HepG2 (cell line): ENCODE measurements around the gene FAM118A. TPM values are rescaled to one million over a fixed set of nuclear protein-coding genes. Genes with fewer than 3 reads are reported as not detected.

ENCODE experiments used
- ADNP ChIP-seq: sonication (generic); formaldehyde crosslinking; IDR thresholded peaks from 2 replicates; pipeline ENCODE4 v1.4.0; 2020; ENCODE audit warnings: missing genetic modification reagents
- CSRNP1 ChIP-seq: sonication (generic); formaldehyde crosslinking; IDR thresholded peaks from 2 replicates; pipeline ENCODE4 v1.8.1; 2023; ENCODE audit warnings: mild to moderate bottlenecking, missing genetic modification reagents
- DNMT1 ChIP-seq: sonication (generic); formaldehyde crosslinking; IDR thresholded peaks from 2 replicates; pipeline ENCODE4 v1.5.1; 2020; ENCODE audit warnings: mild to moderate bottlenecking, missing genetic modification reagents
- EHMT2 ChIP-seq: fragments of 200-600 bp; sonication (generic); IDR thresholded peaks from 2 replicates; pipeline ENCODE4 v1.7.0; 2017; ENCODE audit warnings: antibody characterized with exemption, low read depth, low read length, borderline replicate concordance
- ETS1 ChIP-seq: sonication (generic); formaldehyde crosslinking; IDR thresholded peaks from 2 replicates; pipeline ENCODE4 v1.4.0; 2020; ENCODE audit warnings: missing genetic modification reagents
- HDAC1 ChIP-seq: sonication (generic); formaldehyde crosslinking; IDR thresholded peaks from 2 replicates; pipeline ENCODE4 v1.5.1; 2020; ENCODE audit warnings: mild to moderate bottlenecking, missing genetic modification reagents
- HNF1B ChIP-seq: sonication (generic); formaldehyde crosslinking; IDR thresholded peaks from 2 replicates; pipeline ENCODE4 v1.5.1; 2020; ENCODE audit warnings: mild to moderate bottlenecking, moderate library complexity, missing genetic modification reagents
- HNRNPLL ChIP-seq: fragments of 200-400 bp; formaldehyde crosslinking; IDR thresholded peaks from 2 replicates; pipeline ENCODE4 v1.6.1; 2017; ENCODE audit warnings: mild to moderate bottlenecking, low read depth, low read length; ENCODE audit not compliant: poor library complexity, severe bottlenecking
- HOXA5 ChIP-seq: sonication (generic); formaldehyde crosslinking; IDR thresholded peaks from 2 replicates; pipeline ENCODE4 v1.4.0; 2020; ENCODE audit warnings: missing genetic modification reagents
- NCOA2 ChIP-seq: sonication (generic); formaldehyde crosslinking; IDR thresholded peaks from 2 replicates; pipeline ENCODE4 v1.8.0; 2022; ENCODE audit warnings: inconsistent platforms
- PRMT3 ChIP-seq: sonication (generic); formaldehyde crosslinking; IDR thresholded peaks from 2 replicates; pipeline ENCODE4 v1.8.1; 2022; ENCODE audit warnings: low read depth, mild to moderate bottlenecking, moderate library complexity, missing genetic modification reagents, borderline replicate concordance
- RXRA ChIP-seq: sonication (generic); formaldehyde crosslinking; IDR thresholded peaks from 2 replicates; pipeline ENCODE4 v1.5.1; 2020; ENCODE audit warnings: missing genetic modification reagents
- RXRB ChIP-seq: IDR thresholded peaks from 2 replicates; pipeline ENCODE4 v1.6.1; 2016; ENCODE audit warnings: borderline replicate concordance, missing genetic modification reagents, missing compliant biosample characterization
- STAT6 ChIP-seq: sonication (generic); formaldehyde crosslinking; IDR thresholded peaks from 2 replicates; pipeline ENCODE4 v1.4.0; 2020; ENCODE audit warnings: missing genetic modification reagents, mild to moderate bottlenecking, borderline replicate concordance
- ZNF205 ChIP-seq: IDR thresholded peaks from 2 replicates; pipeline ENCODE4 v1.6.1; 2018; ENCODE audit warnings: missing biosample characterization, missing genetic modification reagents
- ZNF235 ChIP-seq: sonication (generic); formaldehyde crosslinking; IDR thresholded peaks from 2 replicates; pipeline ENCODE4 v1.8.1; 2023; ENCODE audit warnings: mild to moderate bottlenecking, missing genetic modification reagents, borderline replicate concordance
- ZNF446 ChIP-seq: sonication (generic); formaldehyde crosslinking; IDR thresholded peaks from 2 replicates; pipeline ENCODE4 v1.5.0; 2020; ENCODE audit warnings: mild to moderate bottlenecking, missing genetic modification reagents
- ZNF468 ChIP-seq: sonication (generic); formaldehyde crosslinking; IDR thresholded peaks from 2 replicates; pipeline ENCODE4 v1.8.0; 2022; ENCODE audit warnings: mild to moderate bottlenecking, moderate library complexity, missing genetic modification reagents
- ZNF567 ChIP-seq: sonication (generic); formaldehyde crosslinking; IDR thresholded peaks from 2 replicates; pipeline ENCODE4 v1.8.1; 2023; ENCODE audit warnings: mild to moderate bottlenecking, missing genetic modification reagents, borderline replicate concordance
- ZNF737 ChIP-seq: sonication (generic); formaldehyde crosslinking; IDR thresholded peaks from 2 replicates; pipeline ENCODE4 v1.5.0; 2020; ENCODE audit warnings: missing genetic modification reagents, mild to moderate bottlenecking, borderline replicate concordance
- ZSCAN25 ChIP-seq: sonication (generic); formaldehyde crosslinking; IDR thresholded peaks from 2 replicates; pipeline ENCODE4 v1.8.0; 2022; ENCODE audit warnings: mild to moderate bottlenecking, missing genetic modification reagents
- polyA plus RNA-seq, 8 experiments: library from polyadenylated mRNA; depleted of rRNA in 3 of 8; stranded (reverse) in 7 of 8; unstranded in 1 of 8; fragments of >200 nt; fragmentation: Illumina TruSeq in 4 of 8; extraction: Trizol in 4 of 8; gene quantifications; 2 replicates each; pipeline versions ENCODE4 v1.2.1 to v1.2.3, GENCODE V29; 2011 to 2016; ENCODE audit warnings: low read depth in 4 of 8, missing spikeins in 1 of 8, mixed read lengths in 1 of 8; ENCODE audit not compliant: insufficient read depth in 1 of 8
- total RNA-seq, 5 experiments: library from RNA; depleted of rRNA; stranded (reverse); fragments of >200 nt; fragmentation: Illumina TruSeq; extraction: Trizol; gene quantifications; 2 replicates each; pipeline ENCODE4 v1.2.3, GENCODE V29; 2016; ENCODE audit warnings: low read depth in 1 of 5

The FAM118A gene
- total and polyA plus RNA-seq, 2 of the 13 experiments (the other 11 are each of a cell fraction or from before 2014, with no cell fraction given) = 36.7 to 48.2 TPM

DNA sequence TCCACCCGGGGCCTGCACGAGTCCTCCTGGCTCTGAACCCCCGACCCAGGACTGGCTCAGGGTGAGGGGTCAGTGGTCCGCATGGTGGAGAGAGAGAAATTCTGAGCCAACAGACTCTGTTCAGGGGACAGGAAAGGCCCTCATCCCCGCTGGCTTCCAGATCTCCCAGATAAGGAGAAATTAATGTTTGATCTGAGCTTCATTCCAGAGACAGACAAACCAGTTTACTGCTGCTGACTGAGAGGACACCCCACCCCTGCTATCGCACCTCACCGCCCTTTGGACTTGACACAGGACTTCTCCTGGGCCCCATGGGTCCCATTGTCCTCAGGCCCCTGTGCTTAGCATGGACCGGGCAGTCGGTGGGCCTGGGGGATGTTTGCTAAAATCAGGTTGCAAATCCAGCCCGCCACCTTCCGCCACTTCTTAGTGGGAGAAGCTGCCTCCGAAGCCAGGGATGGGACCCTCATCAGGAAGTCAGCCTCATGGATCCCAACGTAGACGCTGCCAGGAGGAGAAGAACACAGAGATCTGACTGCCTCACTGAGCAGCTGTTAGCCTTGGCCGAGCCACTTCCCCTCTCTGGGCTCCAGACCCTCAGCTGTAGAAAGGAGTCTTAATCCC, 36.2 kb upstream of the FAM118A start (continued):
- TF ChIP-seq HNF1B (CRISPR knock-in tag) (peak; percentile 98), ZNF468 (no peak), HDAC1 (CRISPR knock-in tag) (peak; percentile 93), HNRNPLL (no peak), PRMT3 (CRISPR knock-in tag) (no peak), ADNP (no peak), ZNF205 (CRISPR knock-in tag) (peak; percentile 70; the same call in 1 of the 2 replicates), ZNF567 (CRISPR knock-in tag) (0 out of 2 replicates have a peak, but pooled peaks have one; percentile 45), EHMT2 (no peak), ZSCAN25 (CRISPR knock-in tag) (peak; percentile 98), DNMT1 (no peak), ETS1 (CRISPR knock-in tag) (no peak), ZNF737 (CRISPR knock-in tag) (no peak), ZNF446 (no peak), STAT6 (0 out of 2 replicates have a peak, but pooled peaks have one; percentile 40), HOXA5 (CRISPR knock-in tag) (no peak), NCOA2 (CRISPR knock-in tag) (peak; percentile 92), ZNF235 (CRISPR knock-in tag) (peak; percentile 41; the same call in 1 of the 2 replicates), RXRA (CRISPR knock-in tag) (peak; percentile 90), CSRNP1 (CRISPR knock-in tag) (no peak), RXRB (CRISPR knock-in tag) (peak; percentile 87)
